ENCODE data around the gene APOO.

APOO gene

DNA sequence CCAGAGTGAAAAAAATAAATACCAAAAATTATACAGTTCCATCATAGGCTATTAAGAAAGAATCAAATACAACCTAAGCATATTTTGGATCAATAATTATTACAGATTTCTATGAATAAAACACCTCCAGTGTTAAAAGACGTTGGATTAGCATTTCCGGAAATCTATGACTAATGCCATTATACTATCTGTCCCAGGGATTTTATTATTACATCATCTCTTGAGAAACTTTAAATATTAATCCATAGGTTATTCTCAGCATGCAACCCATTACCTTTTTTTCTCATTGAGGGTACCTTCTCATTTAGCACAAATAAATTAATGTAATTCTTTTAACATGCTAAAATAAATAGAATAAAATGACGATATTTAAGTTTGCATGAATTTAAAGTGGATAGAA lies 44.7 kb upstream of the APOO start:
- Histone ChIP-seq H4K91ac (ENCODE audit: low read depth, low read length, poor library complexity) (no peak overlapping the region), H2AFZ (ENCODE audit: low read length) (no peak overlapping the region), H2BK5ac (ENCODE audit: low read length) (no peak overlapping the region), H2AK5ac (ENCODE audit: low read depth, low read length) (no peak overlapping the region), H3K9me3 (replicated peaks in 1 of 2; ENCODE audit: control insufficient read depth in 2 of 2, insufficient read depth in 1 of 2, low read depth in 1 of 2, low read length in 2 of 2) (no peaks in the 10 kb centered on the region), H4K8ac (ENCODE audit: low read depth, low read length) (no peak overlapping the region), H3K4me3 (ENCODE audit: low read length in 2 of 2) (no peak overlapping the region), H3K27me3 (ENCODE audit: control insufficient read depth in 3 of 3, insufficient read depth in 3 of 3, low read depth in 1 of 3, low read length in 3 of 3) (no peaks in the 10 kb centered on the region), H3K4me2 (ENCODE audit: insufficient read depth, low read length, poor library complexity, severe bottlenecking) (no peak overlapping the region), H2BK120ac (ENCODE audit: low read depth, low read length) (no peak overlapping the region), H3K36me3 (replicated peaks in 1 of 2; ENCODE audit: control insufficient read depth in 2 of 2, insufficient read depth in 2 of 2, low read length in 2 of 2) (no peaks in the 10 kb centered on the region), H3K9ac (ENCODE audit: low read depth, low read length, poor library complexity) (no peak overlapping the region), H3K4ac (ENCODE audit: low read length) (no peak overlapping the region), H3K14ac (ENCODE audit: low read length) (no peak overlapping the region), H3K79me1 (ENCODE audit: low read depth, low read length) (no peaks in the 10 kb centered on the region), H3K23ac (ENCODE audit: low read depth, low read length, poor library complexity) (no peak overlapping the region), H3K18ac (ENCODE audit: low read length) (no peak overlapping the region), H3K27ac (replicated peaks; ENCODE audit: low read length) (no peak overlapping the region), H3K4me1 (ENCODE audit: control insufficient read depth in 2 of 2, insufficient read depth in 1 of 2, low read depth in 1 of 2, low read length in 2 of 2) (peaks cover 0 to 2% of the 10 kb centered on the region in 2 donors), H2BK12ac (ENCODE audit: low read length) (no peak overlapping the region), H2BK15ac (ENCODE audit: low read length) (no peak overlapping the region)
- DNase-seq (ENCODE audit: low spot score): no peak
- no CpG with 5 or more reads among the region's 3 CpGs for WGBS, 2 donors (ENCODE audit: extremely low coverage in 2 of 2, insufficient read length in 2 of 2, insufficient replicate concordance in 1 of 2)

DNA sequence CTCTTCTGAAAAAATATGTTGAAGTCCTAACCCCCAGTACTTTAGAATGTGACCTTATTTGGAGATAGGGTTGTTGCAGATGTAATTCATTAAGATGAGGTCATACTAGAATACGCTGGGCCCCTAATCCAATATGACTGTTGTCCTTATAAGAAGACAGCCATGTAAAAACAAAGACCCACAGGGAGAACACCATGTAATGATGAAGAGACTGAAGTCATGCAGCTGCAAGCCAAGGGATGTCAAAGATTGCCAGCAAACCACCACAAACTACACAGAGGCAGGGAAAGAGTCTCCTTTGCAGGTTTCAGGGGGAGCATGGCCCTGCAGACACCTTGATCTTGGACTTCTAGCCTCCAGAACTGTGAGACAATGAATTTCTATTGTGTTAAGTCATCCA lies 37.5 kb upstream of the APOO start:
- Histone ChIP-seq H3K14ac (ENCODE audit: low read length) (no peak overlapping the region), H2BK15ac (ENCODE audit: low read length) (no peak overlapping the region), H3K27me3 (ENCODE audit: control insufficient read depth in 3 of 3, insufficient read depth in 3 of 3, low read depth in 1 of 3, low read length in 3 of 3) (no peaks in the 10 kb centered on the region), H3K23ac (ENCODE audit: low read depth, low read length, poor library complexity) (no peak overlapping the region), H3K4me2 (ENCODE audit: insufficient read depth, low read length, poor library complexity, severe bottlenecking) (no peak overlapping the region), H2AFZ (ENCODE audit: low read length) (no peak overlapping the region), H3K4me1 (ENCODE audit: control insufficient read depth in 2 of 2, insufficient read depth in 1 of 2, low read depth in 1 of 2, low read length in 2 of 2) (no peaks in the 10 kb centered on the region), H2BK5ac (ENCODE audit: low read length) (no peak overlapping the region), H2BK120ac (ENCODE audit: low read depth, low read length) (no peak overlapping the region), H3K27ac (replicated peaks; ENCODE audit: low read length) (no peak overlapping the region), H3K18ac (ENCODE audit: low read length) (no peak overlapping the region), H3K36me3 (replicated peaks in 1 of 2; ENCODE audit: control insufficient read depth in 2 of 2, insufficient read depth in 2 of 2, low read length in 2 of 2) (no peaks in the 10 kb centered on the region), H3K9ac (ENCODE audit: low read depth, low read length, poor library complexity) (no peak overlapping the region), H4K8ac (ENCODE audit: low read depth, low read length) (no peak overlapping the region), H4K91ac (ENCODE audit: low read depth, low read length, poor library complexity) (no peak overlapping the region), H2AK5ac (ENCODE audit: low read depth, low read length) (no peak overlapping the region), H3K4me3 (ENCODE audit: low read length in 2 of 2) (no peak overlapping the region), H3K9me3 (replicated peaks in 1 of 2; ENCODE audit: control insufficient read depth in 2 of 2, insufficient read depth in 1 of 2, low read depth in 1 of 2, low read length in 2 of 2) (no peaks in the 10 kb centered on the region), H3K4ac (ENCODE audit: low read length) (no peak overlapping the region), H2BK12ac (ENCODE audit: low read length) (no peak overlapping the region), H3K79me1 (ENCODE audit: low read depth, low read length) (no peaks in the 10 kb centered on the region)
- WGBS, 2 donors (ENCODE audit: extremely low coverage in 2 of 2, insufficient read length in 2 of 2, insufficient replicate concordance in 1 of 2): no CpG with 5 or more reads among the region's 1 CpG
- DNase-seq (ENCODE audit: low spot score): no peak

DNA sequence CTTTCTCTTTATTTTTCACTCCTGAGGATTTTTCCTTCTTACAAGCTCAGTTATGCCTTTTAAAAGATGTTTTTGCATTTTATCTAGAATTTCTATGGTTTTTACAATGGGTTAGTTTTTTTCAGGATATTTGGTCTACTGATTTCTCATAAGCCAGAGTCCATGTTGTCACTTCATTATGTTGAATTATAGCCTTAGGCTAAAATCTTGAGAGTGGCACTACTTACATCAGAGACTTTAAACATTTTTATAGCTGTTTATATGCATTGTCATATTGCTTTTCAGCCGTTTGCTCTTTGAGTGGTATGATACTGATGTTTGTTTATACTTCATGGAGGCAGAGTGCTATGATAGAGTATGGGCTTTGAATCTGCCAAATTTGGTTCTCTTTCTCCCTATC lies 36.5 kb upstream of the APOO start:
- Histone ChIP-seq H3K4me2 (ENCODE audit: insufficient read depth, low read length, poor library complexity, severe bottlenecking) (no peak overlapping the region), H2AK5ac (ENCODE audit: low read depth, low read length) (no peak overlapping the region), H3K4me3 (ENCODE audit: low read length in 2 of 2) (no peak overlapping the region), H2BK120ac (ENCODE audit: low read depth, low read length) (no peak overlapping the region), H3K14ac (ENCODE audit: low read length) (no peak overlapping the region), H3K23ac (ENCODE audit: low read depth, low read length, poor library complexity) (no peak overlapping the region), H3K4ac (ENCODE audit: low read length) (no peak overlapping the region), H3K9me3 (replicated peaks in 1 of 2; ENCODE audit: control insufficient read depth in 2 of 2, insufficient read depth in 1 of 2, low read depth in 1 of 2, low read length in 2 of 2) (no peaks in the 10 kb centered on the region), H2AFZ (ENCODE audit: low read length) (no peak overlapping the region), H2BK12ac (ENCODE audit: low read length) (no peak overlapping the region), H4K91ac (ENCODE audit: low read depth, low read length, poor library complexity) (no peak overlapping the region), H3K36me3 (replicated peaks in 1 of 2; ENCODE audit: control insufficient read depth in 2 of 2, insufficient read depth in 2 of 2, low read length in 2 of 2) (no peaks in the 10 kb centered on the region), H3K27me3 (ENCODE audit: control insufficient read depth in 3 of 3, insufficient read depth in 3 of 3, low read depth in 1 of 3, low read length in 3 of 3) (no peaks in the 10 kb centered on the region), H3K9ac (ENCODE audit: low read depth, low read length, poor library complexity) (no peak overlapping the region), H3K4me1 (ENCODE audit: control insufficient read depth in 2 of 2, insufficient read depth in 1 of 2, low read depth in 1 of 2, low read length in 2 of 2) (no peaks in the 10 kb centered on the region), H4K8ac (ENCODE audit: low read depth, low read length) (no peak overlapping the region), H3K27ac (replicated peaks; ENCODE audit: low read length) (no peak overlapping the region), H3K18ac (ENCODE audit: low read length) (no peak overlapping the region), H2BK15ac (ENCODE audit: low read length) (no peak overlapping the region), H3K79me1 (ENCODE audit: low read depth, low read length) (no peaks in the 10 kb centered on the region), H2BK5ac (ENCODE audit: low read length) (no peak overlapping the region)
- no CpG with 5 or more reads among the region's 1 CpG for WGBS, 2 donors (ENCODE audit: extremely low coverage in 2 of 2, insufficient read length in 2 of 2, insufficient replicate concordance in 1 of 2)
- no peak for DNase-seq (ENCODE audit: low spot score)

DNA sequence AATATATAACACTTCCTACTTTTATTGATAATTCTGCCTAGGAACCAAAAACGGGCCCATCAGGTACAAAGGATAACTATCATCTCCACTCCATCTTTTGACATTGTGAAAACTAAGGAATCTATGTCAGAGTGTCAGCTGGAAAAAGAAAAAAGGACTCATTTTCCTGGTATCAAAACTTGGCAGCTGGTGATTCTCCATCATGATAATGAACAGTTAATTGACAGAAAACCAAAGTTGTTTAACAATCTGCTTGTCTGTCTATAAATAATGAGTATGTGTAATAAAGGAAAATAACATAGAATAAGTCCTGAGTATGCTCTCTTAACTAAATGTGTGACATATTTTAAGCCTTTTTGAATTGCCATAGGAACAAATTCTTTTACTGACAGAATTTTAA lies 31.5 kb upstream of the APOO start:
- Histone ChIP-seq H3K18ac (ENCODE audit: low read length) (no peak overlapping the region), H3K27me3 (ENCODE audit: control insufficient read depth in 3 of 3, insufficient read depth in 3 of 3, low read depth in 1 of 3, low read length in 3 of 3) (no peaks in the 10 kb centered on the region), H3K4me1 (ENCODE audit: control insufficient read depth in 2 of 2, insufficient read depth in 1 of 2, low read depth in 1 of 2, low read length in 2 of 2) (no peaks in the 10 kb centered on the region), H4K8ac (ENCODE audit: low read depth, low read length) (no peak overlapping the region), H3K14ac (ENCODE audit: low read length) (no peak overlapping the region), H2AFZ (ENCODE audit: low read length) (no peak overlapping the region), H2AK5ac (ENCODE audit: low read depth, low read length) (no peak overlapping the region), H3K4ac (ENCODE audit: low read length) (no peak overlapping the region), H3K4me3 (ENCODE audit: low read length in 2 of 2) (no peak overlapping the region), H3K79me1 (ENCODE audit: low read depth, low read length) (no peaks in the 10 kb centered on the region), H4K91ac (ENCODE audit: low read depth, low read length, poor library complexity) (no peak overlapping the region), H3K27ac (replicated peaks; ENCODE audit: low read length) (no peak overlapping the region), H2BK15ac (ENCODE audit: low read length) (no peak overlapping the region), H3K36me3 (replicated peaks in 1 of 2; ENCODE audit: control insufficient read depth in 2 of 2, insufficient read depth in 2 of 2, low read length in 2 of 2) (no peaks in the 10 kb centered on the region), H2BK120ac (ENCODE audit: low read depth, low read length) (no peak overlapping the region), H2BK12ac (ENCODE audit: low read length) (no peak overlapping the region), H3K4me2 (ENCODE audit: insufficient read depth, low read length, poor library complexity, severe bottlenecking) (no peak overlapping the region), H3K9ac (ENCODE audit: low read depth, low read length, poor library complexity) (no peak overlapping the region), H2BK5ac (ENCODE audit: low read length) (no peak overlapping the region), H3K9me3 (replicated peaks in 1 of 2; ENCODE audit: control insufficient read depth in 2 of 2, insufficient read depth in 1 of 2, low read depth in 1 of 2, low read length in 2 of 2) (no peaks in the 10 kb centered on the region), H3K23ac (ENCODE audit: low read depth, low read length, poor library complexity) (no peak overlapping the region)
- no CpG with 5 or more reads among the region's 1 CpG for WGBS, 2 donors (ENCODE audit: extremely low coverage in 2 of 2, insufficient read length in 2 of 2, insufficient replicate concordance in 1 of 2)
- DNase-seq (ENCODE audit: low spot score): no peak
